HG03565 (cell line): Measurements from ENCODE around the gene NEK8.
"Not testable (repeated sequence)": the region's sequence is repeated elsewhere in the genome, so short reads cannot be mapped to it uniquely, and the experiment has no call there.

Experiments used
- ATAC-seq: cut with Tn5 transposase; IDR thresholded peaks from one replicate; pipeline ENCODE4 v1.9.1; 2021; ENCODE audit warnings: mild to moderate bottlenecking, moderate library complexity; ENCODE audit not compliant: unreplicated experiment

The NEK8 gene

GRCh38 chr17:28707339-28707720 is 21.3 kb upstream of the NEK8 start:
- ATAC-seq, result no peak

GRCh38 chr17:28710861-28711722 is 17.5 kb upstream of the NEK8 start:
- ATAC-seq, result peak; percentile 55

DNA sequence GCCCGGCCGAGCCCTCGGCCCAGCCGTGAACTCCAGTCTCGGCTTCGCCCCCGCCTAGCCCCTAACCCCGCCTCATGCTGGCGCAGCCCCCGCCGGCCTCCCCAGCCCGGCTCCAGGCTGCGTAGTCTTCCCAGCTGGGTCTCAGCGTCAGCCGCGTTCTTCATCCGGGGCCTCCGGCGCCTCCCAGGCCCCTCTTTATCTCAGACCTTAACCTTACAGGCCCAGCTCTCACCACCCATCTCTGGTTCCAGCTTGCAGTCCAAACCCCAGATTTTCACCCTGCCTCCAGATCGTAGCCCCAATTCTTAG is 16.9 kb upstream of the NEK8 start, which contains the start of gene PROCA1:
TSS of gene PROCA1 (minus strand) at position 166 of the 309 bp plus-strand sequence. CDS start 228 bp downstream, outside the sequence.
- no peak for ATAC-seq

- ATAC-seq, result no peak
Measured at GRCh38 chr17:28712032-28712704, 16.4 kb upstream of the NEK8 start.

GRCh38 chr17:28712705-28713415 is 15.7 kb upstream of the NEK8 start:
- ATAC-seq, result no peak

GRCh38 chr17:28714281-28714680 is 14.3 kb upstream of the NEK8 start:
- no peak for ATAC-seq

DNA sequence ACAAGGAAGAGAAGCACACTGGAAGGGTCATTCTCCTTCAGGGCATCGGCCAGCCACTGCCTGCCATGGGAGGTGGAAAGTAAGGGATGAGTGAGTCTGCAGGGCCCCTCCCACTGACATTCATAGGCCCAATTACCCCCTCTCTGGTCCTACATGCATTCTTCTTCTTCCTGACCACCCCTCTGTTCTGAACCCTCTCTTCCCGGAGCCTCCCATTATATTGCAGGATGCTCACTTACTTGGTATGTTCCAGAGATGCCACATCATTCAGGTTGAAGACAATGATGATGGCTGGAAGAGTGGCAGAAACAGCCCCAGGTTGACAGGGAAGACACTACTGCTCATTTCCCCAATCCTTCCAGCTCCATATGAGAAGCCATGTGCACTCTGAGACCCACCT is 13.4 kb upstream of the NEK8 start:
- ATAC-seq, result no peak

DNA sequence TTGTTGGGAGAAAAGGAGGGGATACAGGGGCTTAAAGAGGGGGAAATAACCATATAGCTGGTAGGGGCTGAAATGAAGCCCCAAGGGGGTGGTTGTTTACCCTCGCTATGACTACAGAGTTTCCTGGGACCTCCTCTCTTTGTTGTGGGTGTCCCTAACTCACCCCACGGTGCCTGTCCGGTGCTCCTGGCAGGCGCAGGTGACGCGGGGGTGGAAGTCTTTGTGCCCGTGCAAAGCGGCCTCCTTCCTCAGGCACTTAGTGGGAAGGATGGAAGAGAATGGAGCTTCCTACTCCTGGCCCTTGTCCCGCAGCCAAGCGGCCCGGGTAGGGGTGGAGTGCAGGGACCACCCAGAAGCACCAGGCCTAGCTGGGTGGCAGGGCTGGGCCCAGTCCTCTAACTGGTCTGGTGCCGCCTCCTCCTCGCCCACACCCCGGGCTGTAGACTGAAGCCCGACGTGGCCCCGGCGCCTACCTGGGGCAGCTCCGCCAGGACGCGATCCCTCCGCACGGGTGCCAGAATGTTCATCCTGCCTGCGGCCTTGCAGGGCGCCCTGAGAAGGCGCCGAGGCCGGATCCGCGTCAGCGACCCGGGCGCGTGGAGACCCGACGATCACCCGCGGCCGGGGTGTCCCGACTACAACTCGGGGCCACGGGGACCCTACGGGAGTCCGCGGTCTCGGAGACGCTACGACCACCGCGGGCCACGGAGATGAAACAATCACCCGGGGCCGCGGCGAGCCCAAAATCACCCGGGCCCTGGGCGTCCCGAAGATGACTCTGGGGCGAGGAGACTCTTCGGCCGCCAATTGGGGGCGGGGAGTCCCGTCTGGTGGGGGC is 11.6 kb upstream of the NEK8 start:
- no peak for ATAC-seq

DNA sequence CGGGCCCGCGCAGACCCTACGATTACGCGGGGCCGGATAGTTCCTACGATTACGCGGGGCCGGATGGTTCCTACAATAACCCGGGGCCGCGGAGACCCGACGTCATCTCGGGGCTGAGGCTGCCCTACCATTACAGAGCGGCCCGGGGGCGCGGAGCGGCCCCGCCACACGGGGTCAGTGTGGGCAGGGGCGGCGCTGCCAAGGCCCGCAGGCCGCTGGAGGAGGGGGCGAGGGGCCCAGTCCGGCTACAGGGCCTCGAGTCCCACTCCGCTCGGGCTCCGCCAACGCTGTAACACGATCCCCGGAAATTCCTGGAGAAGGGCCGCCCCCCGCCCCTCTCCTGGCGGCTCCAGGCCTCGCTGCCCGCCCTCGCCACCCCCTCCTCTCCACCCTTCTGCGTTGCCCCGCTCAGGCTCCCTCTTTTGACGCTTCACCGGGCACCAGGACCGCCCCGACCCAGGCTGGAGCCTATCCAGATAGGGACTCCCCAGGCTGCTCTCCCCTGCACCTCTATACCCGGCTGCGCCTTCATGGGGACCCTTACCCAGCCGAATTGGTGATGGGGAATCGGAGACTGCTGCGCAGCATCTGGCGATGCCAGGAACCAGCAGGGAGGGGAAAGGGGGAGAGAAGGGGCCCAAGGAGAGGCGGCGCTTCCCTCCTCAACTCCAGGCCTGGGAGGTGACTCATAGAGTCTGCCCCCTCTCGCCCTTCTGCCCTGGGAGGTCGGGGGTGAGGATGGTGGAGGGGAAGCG is 10.8 kb upstream of the NEK8 start, which contains the start of gene RAB34:
TSS of gene RAB34 (minus strand) at position 291 of the 755 bp plus-strand sequence. CDS start 602 bp downstream, outside the sequence.
- no peak for ATAC-seq

- ATAC-seq, result no peak
Measured at GRCh38 chr17:28718333-28719020, 10.1 kb upstream of the NEK8 start.

GRCh38 chr17:28719021-28719433 is 9.6 kb upstream of the NEK8 start:
- no peak for ATAC-seq

- no peak for ATAC-seq
Measured at GRCh38 chr17:28720247-28720996, 8.2 kb upstream of the NEK8 start.

DNA sequence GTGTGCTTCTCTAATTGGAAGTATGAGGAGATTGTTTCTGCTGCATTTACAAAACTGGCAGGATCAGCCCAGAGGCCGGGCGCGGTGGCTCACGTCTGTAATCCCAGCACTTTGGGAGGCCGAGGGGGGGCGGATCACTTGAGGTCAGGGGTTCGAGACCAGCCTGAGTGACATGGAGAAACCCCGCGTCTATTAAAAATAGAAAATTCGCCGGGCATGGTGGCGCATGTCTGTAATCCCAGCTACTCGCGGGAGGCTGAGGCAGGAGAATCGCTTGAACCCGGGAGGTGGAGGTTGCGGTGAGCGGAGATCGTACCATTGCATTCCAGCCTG is 7.6 kb upstream of the NEK8 start:
- not testable (repeated sequence) for ATAC-seq

GRCh38 chr17:28722417-28723158 is 6.0 kb upstream of the NEK8 start:
- no peak for ATAC-seq

DNA sequence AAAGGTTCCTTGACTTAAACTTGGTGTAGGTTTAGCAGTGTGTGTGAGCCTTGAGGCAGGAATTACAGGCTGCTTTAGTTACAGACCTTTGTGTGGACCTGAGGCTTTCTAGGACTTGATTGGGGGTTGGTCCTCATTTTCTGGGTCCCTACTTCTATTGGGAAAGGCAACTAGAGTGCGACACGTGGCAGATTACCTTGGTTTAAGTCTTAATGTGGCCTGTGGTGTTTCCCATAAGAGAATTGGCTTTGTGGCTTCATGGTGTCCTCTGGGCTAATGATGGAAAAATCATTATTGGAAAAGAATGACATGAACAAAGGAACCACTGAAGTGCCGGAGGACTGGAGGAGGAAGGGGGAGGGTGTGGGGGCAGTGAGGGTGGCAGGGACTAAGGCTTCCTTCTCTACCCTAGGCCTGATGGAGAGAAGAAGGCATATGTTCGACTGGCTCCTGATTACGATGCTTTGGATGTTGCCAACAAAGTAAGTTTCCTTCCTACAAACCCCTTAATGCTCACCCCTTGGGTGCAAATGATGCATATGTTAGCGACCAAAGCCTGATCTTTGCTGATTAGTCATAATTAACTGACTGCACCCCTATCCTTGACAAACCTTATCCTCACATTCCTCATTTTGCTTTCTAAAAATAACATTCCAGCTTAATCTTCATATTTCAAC is 5.3 kb upstream of the NEK8 start:
- no peak for ATAC-seq

- ATAC-seq, result not testable (repeated sequence)
Measured at GRCh38 chr17:28723836-28724499, 4.6 kb upstream of the NEK8 start.
